AG08395 (cell line): ENCODE results near the gene BCORL1.

ENCODE experiments used
- DNase-seq: peaks from one replicate; pipeline ENCODE4 v3.0.0; 2012; ENCODE audit warnings: mixed read lengths, low spot score

Gene BCORL1

DNA sequence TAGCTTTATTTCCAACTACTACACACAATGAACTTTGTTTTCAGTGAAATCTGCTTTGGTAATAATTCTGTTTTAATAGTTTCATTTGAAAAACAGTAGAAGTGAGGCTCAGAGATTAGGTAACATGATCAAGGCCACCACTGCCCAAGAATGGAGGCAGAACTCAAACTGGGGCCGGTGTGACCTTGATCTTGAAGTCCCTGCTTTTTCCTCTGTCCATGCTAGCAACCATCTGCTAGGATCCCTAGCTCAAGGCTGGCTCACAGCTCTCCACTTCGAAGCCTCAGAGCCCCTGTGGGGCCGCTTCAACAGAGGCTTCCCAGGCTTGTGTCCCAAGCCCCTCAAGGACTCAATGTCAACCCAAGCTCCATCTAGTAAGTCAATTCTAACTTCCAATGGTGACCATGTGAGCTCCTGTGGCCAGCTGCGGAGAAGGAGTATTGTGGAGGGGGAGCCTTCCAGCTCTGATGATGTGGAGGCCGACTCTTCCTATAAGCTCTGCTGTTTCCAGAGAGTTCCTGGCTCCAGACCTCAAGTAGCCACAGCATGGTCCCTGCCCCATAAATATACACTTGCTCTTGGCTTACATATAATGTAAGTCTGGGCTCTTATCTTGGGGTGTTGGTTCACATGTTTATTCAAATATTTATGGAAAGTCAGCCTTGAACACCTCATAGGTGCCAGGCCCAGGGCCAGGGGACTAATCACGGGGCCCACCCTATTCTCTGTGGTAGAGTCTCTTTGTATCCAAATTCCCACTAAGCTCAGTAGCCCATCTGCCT lies 113.0 kb downstream of the BCORL1 start:
- no peak for DNase-seq

DNA sequence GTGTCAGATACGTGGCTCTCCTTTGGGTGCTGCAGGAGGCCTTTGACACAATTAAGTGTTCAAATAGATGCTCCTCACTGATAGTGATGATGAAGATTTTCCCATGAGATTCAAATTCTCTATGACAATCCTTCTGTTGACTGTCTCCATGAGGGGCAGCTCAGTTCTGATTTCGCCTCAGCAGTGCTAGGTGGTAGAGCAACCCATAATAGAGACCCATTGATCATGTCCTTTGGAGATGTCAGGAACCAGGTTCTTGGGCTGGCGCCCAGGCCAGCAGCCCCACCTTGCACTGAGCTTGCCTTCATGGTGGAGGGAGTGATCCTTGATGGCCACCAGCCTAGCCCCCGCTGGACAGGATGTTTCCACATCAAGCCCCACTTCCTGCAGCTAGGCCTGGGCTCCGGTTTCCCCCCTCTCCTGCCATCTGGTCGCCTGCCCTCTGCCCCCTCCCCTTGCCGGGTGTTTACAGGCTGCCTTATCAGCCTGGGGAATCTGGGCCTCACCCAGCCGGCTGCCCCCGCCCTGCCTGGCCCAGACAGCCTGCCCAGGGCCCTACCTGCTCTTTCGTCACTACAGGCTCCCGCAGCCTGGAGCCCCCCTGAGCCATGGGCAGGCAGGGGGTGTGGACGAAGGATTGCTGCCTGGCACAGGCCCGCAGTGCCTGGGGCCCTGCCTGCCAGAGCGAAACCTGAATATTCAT lies 115.2 kb downstream of the BCORL1 start:
- no peak for DNase-seq

DNA sequence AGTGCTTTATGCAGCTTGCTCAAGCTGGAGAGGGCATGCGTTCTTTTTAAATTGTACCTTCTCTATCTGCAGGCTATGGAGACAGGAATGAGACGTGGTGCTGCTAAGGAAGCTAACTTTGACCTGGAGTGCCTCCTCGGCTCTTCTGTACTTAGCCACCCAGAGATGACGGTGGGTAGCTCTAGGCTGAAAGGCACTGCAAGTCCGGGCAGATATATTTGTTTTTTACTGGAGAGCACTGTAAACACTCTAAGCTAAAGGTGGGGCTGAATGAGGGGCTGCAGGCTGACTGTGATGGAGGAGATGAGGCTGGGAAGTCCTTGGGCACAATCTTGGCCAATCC lies 115.7 kb downstream of the BCORL1 start:
- DNase-seq, result no peak

DNA sequence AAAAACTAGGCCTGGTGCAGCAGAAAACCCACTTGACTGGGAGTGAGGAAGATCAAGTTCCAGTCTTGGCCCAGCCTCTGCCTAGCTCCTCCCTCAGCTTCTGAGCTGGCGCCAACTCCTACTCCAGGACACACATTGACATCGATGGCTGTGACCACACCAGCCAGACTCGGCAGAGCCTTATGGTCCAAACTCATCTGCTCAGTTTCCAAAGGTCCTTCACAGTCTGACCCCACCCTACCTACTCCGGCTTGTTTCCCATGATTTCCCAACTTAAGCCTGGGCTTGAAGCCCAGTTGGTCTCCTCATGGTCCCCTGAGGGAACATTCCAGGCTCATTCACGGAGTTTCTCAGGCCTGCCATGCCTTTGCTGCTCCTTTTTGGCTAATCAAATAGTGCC lies 117.7 kb downstream of the BCORL1 start:
- DNase-seq, result peak; percentile 76

DNA sequence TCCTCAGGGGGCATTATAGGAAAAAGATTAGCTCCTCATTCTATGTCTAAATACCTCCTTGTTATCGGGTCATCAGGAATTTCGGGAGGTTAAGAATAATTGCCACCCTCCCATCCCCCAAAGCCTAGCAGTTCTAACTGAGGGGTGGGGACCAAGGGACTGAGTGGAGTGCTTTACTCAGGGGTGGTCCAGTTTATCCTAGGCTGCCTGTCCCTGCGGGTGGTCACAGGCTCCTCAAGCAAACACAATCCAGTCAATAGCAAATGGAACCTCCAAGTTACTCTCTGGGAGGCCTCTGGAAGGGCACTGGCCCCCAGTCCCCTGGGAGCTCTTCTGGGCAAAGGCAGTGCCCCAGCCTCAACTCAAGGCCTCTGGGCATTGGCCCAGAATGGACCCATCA lies 121.2 kb downstream of the BCORL1 start:
- no peak for DNase-seq

DNA sequence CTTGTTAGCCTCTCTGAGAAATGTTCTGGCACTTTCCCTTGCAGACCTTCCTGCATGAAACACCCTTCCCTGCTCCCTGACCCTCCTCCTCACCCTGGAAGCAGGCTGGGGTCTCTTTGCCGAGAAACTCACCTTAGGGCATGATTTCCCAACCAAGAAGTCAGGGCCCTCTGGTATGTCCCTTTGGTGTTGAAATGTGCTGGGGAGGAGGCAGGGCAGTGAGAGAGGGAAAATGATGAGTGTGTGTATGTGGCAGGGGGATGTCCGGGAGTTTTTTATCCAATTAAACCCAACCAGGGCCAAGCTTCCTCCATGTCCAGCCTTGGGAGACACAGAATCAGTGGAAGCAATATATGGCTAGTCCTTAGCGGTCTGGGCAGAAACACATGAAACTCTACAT lies 122.8 kb downstream of the BCORL1 start:
- DNase-seq, result no peak

GRCh38 chrX:130106071-130106470 lies 123.6 kb downstream of the BCORL1 start:
- no peak for DNase-seq
